Measurements from ENCODE around the gene CTTNBP2. TPM values are rescaled to one million over a fixed set of nuclear protein-coding genes. Genes with fewer than 3 reads are reported as not detected.
A peak's percentile ranks its signal among the peaks of the same experiment; 100 is the strongest.

Gene CTTNBP2
- total RNA-seq, 1 donor from 2014 or later = 6.6 TPM

DNA sequence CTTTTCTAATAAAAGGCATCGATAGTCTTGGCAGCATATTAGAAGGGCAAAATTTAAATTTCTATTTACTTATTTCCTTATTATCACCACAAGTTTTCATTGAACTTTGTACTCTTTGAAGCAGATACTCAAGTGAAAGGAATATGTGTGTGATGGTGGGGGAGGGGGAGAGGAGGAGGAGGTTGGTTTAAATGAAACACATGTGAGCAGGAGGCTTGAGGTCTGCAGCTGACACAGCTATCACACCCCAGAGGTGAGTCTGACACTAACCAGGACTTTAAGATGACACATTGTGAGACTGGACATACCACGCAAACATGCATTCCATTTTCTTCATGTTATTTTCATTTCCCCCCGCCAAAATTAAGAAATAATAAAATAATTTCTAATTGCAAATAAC lies 63.3 kb downstream of the CTTNBP2 start:
- H3K36me3 ChIP-seq = no peaks in the 10 kb centered on the region
- no peaks in the 10 kb centered on the region for H3K4me1 ChIP-seq
- H3K4me3 ChIP-seq = no peak overlapping the region
- H3K27ac ChIP-seq = no peak overlapping the region
- intact Hi-C loops (cut with DNase I) = no loop called here
- H3K9me3 ChIP-seq = no peaks in the 10 kb centered on the region
- DNase-seq (no peak), ATAC-seq (no peak)
- TF ChIP-seq, protein P1, sequence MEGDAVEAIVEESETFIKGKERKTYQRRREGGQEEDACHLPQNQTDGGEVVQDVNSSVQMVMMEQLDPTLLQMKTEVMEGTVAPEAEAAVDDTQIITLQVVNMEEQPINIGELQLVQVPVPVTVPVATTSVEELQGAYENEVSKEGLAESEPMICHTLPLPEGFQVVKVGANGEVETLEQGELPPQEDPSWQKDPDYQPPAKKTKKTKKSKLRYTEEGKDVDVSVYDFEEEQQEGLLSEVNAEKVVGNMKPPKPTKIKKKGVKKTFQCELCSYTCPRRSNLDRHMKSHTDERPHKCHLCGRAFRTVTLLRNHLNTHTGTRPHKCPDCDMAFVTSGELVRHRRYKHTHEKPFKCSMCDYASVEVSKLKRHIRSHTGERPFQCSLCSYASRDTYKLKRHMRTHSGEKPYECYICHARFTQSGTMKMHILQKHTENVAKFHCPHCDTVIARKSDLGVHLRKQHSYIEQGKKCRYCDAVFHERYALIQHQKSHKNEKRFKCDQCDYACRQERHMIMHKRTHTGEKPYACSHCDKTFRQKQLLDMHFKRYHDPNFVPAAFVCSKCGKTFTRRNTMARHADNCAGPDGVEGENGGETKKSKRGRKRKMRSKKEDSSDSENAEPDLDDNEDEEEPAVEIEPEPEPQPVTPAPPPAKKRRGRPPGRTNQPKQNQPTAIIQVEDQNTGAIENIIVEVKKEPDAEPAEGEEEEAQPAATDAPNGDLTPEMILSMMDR (IDR thresholded peaks at IDR 0.05) = no peak
- no peaks in the 10 kb centered on the region for H3K27me3 ChIP-seq (ENCODE audit: low read depth)

DNA sequence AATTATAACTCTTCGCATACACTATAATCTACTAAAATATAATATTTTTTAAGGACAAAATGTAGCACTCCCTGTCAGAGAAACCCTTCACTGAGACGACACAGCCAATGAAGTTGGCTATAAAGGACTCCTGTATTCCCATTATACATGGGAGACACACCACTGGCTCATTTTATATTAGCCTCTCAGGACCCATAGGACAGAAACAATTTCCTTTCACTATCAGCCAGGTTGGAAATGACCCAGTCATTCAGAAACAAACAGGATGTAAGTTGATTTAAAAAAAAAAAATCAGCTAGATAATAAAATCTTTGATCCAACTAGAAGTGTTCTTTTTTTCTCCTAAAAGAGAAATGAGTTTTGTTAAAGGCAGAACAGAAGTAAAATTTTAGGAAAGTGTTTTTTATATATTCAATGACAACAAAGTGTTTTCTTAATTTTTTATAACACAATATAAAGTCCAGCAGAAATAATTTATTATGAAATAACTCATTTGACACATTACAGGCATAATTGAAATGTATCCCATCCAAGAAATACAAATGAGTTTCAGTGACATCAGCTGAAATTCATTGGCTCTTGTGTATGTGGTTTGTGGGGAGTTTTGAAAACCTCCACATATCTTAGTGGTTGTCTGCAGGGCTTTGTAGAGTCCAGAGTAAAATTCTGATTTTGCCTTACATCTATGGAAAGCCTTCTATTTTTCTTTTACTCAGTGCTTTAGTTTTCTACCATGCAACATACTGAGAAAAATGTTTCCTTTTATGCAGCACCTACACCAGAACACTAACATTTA lies 64.1 kb downstream of the CTTNBP2 start:
- H3K4me3 ChIP-seq = no peak overlapping the region
- TF ChIP-seq, protein P1 (IDR thresholded peaks at IDR 0.05) = no peak
- H3K9me3 ChIP-seq = no peaks in the 10 kb centered on the region
- no peak for ATAC-seq
- intact Hi-C loops (cut with DNase I) = no loop called here
- H3K27ac ChIP-seq = no peak overlapping the region
- H3K36me3 ChIP-seq = no peaks in the 10 kb centered on the region
- DNase-seq = no peak
- no peaks in the 10 kb centered on the region for H3K4me1 ChIP-seq
- H3K27me3 ChIP-seq (ENCODE audit: low read depth) = no peaks in the 10 kb centered on the region

DNA sequence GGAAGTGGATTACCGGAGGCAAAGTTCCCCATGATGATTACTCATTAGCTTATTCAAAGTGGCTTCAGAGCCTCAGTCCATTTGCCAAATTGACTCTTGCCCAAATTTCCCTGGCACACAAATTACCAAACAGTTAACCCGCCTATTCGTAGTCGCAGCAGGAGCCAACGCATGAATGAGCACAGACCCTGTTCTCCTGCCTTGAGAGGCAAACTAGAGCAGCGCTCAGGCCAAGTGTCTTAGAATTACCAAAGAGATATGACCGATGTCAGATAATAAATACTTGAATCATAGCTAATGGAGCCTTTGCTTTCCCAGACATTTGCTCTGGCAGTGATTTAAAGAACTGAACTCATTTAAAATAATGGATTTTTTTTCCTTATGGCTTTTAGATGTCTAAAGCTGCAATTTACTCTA lies 64.9 kb downstream of the CTTNBP2 start:
- Histone ChIP-seq H3K36me3 (no peaks in the 10 kb centered on the region), H3K9me3 (no peaks in the 10 kb centered on the region), H3K27ac (no peak overlapping the region), H3K4me1 (no peaks in the 10 kb centered on the region), H3K27me3 (ENCODE audit: low read depth) (no peaks in the 10 kb centered on the region), H3K4me3 (no peak overlapping the region)
- TF ChIP-seq, protein P1 (IDR thresholded peaks at IDR 0.05) = no peak
- ATAC-seq (peak in 1 of 2 donors; percentile 42), DNase-seq (no peak)
- intact Hi-C loops (cut with DNase I) = no loop called here

DNA sequence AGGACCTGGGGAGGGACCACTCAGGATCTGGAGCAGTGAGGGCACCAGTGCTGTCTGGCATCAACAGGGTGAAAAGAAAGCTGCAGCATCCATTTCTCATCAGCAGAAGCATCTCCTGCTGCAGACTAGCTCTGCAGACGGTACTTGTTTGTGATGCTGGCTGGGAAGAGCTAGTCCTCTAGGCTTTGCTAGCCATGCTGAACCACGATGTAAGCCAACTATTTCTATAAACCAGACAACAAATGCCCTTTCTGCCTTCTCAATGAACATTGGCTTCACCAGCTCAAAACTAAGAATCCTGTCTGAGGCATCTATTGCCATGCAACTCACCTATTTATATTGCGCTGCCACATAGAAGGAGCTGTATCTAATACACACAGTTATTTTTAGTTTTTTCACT lies 65.6 kb downstream of the CTTNBP2 start:
- Histone ChIP-seq H3K36me3 (no peaks in the 10 kb centered on the region), H3K4me1 (no peaks in the 10 kb centered on the region), H3K27ac (no peak overlapping the region), H3K27me3 (ENCODE audit: low read depth) (no peaks in the 10 kb centered on the region), H3K4me3 (no peak overlapping the region), H3K9me3 (no peaks in the 10 kb centered on the region)
- ATAC-seq = no peak
- TF ChIP-seq, protein P1 (IDR thresholded peaks at IDR 0.05) = no peak
- intact Hi-C loops (cut with DNase I) = no loop called here
- no peak for DNase-seq

DNA sequence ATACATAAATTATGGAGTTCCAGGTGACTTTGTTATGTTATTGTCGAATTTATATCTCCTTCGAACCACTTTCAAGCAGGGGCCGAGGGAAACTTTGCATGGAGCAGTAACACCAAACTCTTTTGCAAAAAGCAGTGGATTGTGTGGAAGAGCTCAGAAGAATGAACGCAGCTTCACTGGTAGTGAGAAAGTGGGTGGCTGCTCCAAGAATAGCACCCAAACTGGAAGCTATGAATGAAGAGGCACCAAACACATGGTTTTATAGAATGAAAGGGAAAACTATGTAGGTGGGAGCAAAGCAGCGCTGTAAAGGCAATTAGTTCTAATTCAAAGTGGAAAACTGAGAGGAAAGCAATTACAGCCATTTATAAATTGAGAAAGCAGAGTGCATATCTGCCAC lies 67.2 kb downstream of the CTTNBP2 start:
- TF ChIP-seq, protein P1 (IDR thresholded peaks at IDR 0.05) = no peak
- no peaks in the 10 kb centered on the region for H3K9me3 ChIP-seq
- H3K36me3 ChIP-seq = no peaks in the 10 kb centered on the region
- no peaks in the 10 kb centered on the region for H3K4me1 ChIP-seq
- H3K4me3 ChIP-seq = no peak overlapping the region
- DNase-seq (no peak), ATAC-seq (no peak)
- H3K27me3 ChIP-seq (ENCODE audit: low read depth) = no peaks in the 10 kb centered on the region
- intact Hi-C loops (cut with DNase I) = no loop called here
- H3K27ac ChIP-seq = no peak overlapping the region
